Measurements from ENCODE around the gene DELE1. TPM values are rescaled to one million over a fixed set of nuclear protein-coding genes. Genes with fewer than 3 reads are reported as not detected.
A peak's percentile ranks its signal among the peaks of the same experiment; 100 is the strongest.
"Not testable (repeated sequence)": the region's sequence is repeated elsewhere in the genome, so short reads cannot be mapped to it uniquely, and the experiment has no call there.

Gene DELE1
- total RNA-seq, 1 experiment from 2014 or later, result 35.1 TPM

DNA sequence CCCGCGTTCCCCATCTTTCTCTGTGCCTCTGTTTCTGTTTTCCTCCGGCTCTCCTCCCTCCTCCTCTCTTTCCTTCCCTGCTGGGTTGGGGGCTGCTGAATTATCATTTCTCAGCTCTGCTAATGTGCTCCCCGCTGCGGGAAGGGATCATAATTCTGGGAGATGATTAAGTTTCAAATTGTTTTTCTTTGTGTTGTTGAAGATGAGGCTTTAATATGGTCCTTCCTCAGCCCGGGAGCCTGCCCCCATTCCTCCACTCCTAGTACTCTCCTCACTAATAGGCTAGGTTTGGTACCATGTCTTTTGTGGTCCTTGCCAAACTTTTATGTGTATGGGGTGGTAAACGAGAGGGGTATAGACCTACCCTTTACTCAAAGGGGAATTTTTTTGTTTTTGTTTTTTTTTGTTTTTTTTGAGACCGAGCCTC, 39.8 kb upstream of the DELE1 start:
- no TSS peak for BruUV-seq (replicated peaks)
- no peaks in the 10 kb centered on the region for H3K9me3 ChIP-seq (ENCODE audit: low read depth, low read length, poor library complexity, severe bottlenecking)
- TF ChIP-seq EZH2 (IDR thresholded peaks at IDR 0.05; ENCODE audit: borderline replicate concordance, low read depth, low read length, poor library complexity, severe bottlenecking) (no peak), CTCF (conservative IDR thresholded peaks at IDR 0.05; ENCODE audit: low read depth, low read length) (no peak)
- H3K36me3 ChIP-seq (ENCODE audit: insufficient read depth, low read length, poor library complexity, severe bottlenecking), result no peaks in the 10 kb centered on the region
- H3K4me3 ChIP-seq (ENCODE audit: low read depth, low read length, poor library complexity, severe bottlenecking), result no peak overlapping the region
- H3K27ac ChIP-seq (ENCODE audit: low read depth, low read length, poor library complexity, severe bottlenecking), result no peak overlapping the region
- peaks cover 52% of the 10 kb centered on the region for H3K27me3 ChIP-seq (replicated peaks; ENCODE audit: insufficient read depth, low read depth, low read length, poor library complexity)
- CTCF ChIA-PET, result no interaction called here
- POLR2A ChIA-PET (ENCODE audit: low non-redundant PET), result no interaction called here
- intact Hi-C loops (cut with micrococcal nuclease; ENCODE audit: unreplicated experiment), result loop anchor here (10.0 kb wide), 1 partner anchor 261 kb away; no protein-coding TSS in a partner anchor
- peaks cover 10% of the 10 kb centered on the region for H3K4me1 ChIP-seq (ENCODE audit: insufficient read depth, low read length, poor library complexity, severe bottlenecking)
- DNase-seq (ENCODE audit: low spot score), result no peak

GRCh38 chr5:141889282-141889871, 34.3 kb upstream of the DELE1 start:
- Histone ChIP-seq H3K4me1 (ENCODE audit: insufficient read depth, low read length, poor library complexity, severe bottlenecking) (no peaks in the 10 kb centered on the region), H3K27ac (ENCODE audit: low read depth, low read length, poor library complexity, severe bottlenecking) (no peak overlapping the region), H3K9me3 (ENCODE audit: low read depth, low read length, poor library complexity, severe bottlenecking) (no peaks in the 10 kb centered on the region), H3K27me3 (replicated peaks; ENCODE audit: insufficient read depth, low read depth, low read length, poor library complexity) (peaks cover 10% of the 10 kb centered on the region), H3K4me3 (ENCODE audit: low read depth, low read length, poor library complexity, severe bottlenecking) (no peak overlapping the region), H3K36me3 (ENCODE audit: insufficient read depth, low read length, poor library complexity, severe bottlenecking) (no peaks in the 10 kb centered on the region)
- TF ChIP-seq EZH2 (IDR thresholded peaks at IDR 0.05; ENCODE audit: borderline replicate concordance, low read depth, low read length, poor library complexity, severe bottlenecking) (no peak), CTCF (conservative IDR thresholded peaks at IDR 0.05; ENCODE audit: low read depth, low read length) (peak; percentile 52)
- intact Hi-C loops (cut with micrococcal nuclease; ENCODE audit: unreplicated experiment), result loop anchor here (2.0 to 10.0 kb wide), 2 partner anchors 71 to 255 kb away; no protein-coding TSS in a partner anchor
- CTCF ChIA-PET, result interaction anchor here (0.6 to 1.6 kb wide), 5 partner anchors 10 to 688 kb away, joined by 3 to 4 read pairs (median 3); no protein-coding TSS in a partner anchor
- BruUV-seq (replicated peaks), result no TSS peak
- no peak for DNase-seq (ENCODE audit: low spot score)
- POLR2A ChIA-PET (ENCODE audit: low non-redundant PET), result no interaction called here

DNA sequence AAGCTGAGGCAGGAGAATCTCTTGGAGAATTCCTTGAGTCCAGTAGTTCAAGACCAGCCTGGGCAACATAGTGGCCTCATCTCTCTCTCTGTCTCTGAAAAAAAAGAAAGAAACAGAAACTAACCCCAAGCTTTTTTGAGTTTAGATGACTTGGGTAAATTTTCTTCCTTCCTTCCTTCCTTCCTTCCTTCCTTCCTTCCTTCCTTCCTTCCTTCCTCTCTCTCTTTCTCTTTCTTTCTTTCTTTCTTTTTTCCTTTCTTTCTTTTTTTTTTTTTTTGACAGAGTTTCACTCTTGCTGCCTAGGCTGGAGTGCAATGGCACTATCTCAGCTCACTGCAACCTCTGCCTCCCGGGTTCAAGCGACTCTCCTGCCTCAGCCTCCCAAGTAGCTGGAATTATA, 33.2 kb upstream of the DELE1 start:
- CTCF ChIA-PET, result interaction anchor here (0.7 to 1.6 kb wide), 3 partner anchors 198 to 1423 kb away, joined by 3 to 4 read pairs (median 3); no protein-coding TSS in a partner anchor
- H3K27ac ChIP-seq (ENCODE audit: low read depth, low read length, poor library complexity, severe bottlenecking); H3K27me3 ChIP-seq (replicated peaks; ENCODE audit: insufficient read depth, low read depth, low read length, poor library complexity); H3K9me3 ChIP-seq (ENCODE audit: low read depth, low read length, poor library complexity, severe bottlenecking); H3K4me3 ChIP-seq (ENCODE audit: low read depth, low read length, poor library complexity, severe bottlenecking); intact Hi-C loops (cut with micrococcal nuclease; ENCODE audit: unreplicated experiment); H3K36me3 ChIP-seq (ENCODE audit: insufficient read depth, low read length, poor library complexity, severe bottlenecking); DNase-seq (ENCODE audit: low spot score); BruUV-seq (replicated peaks); H3K4me1 ChIP-seq (ENCODE audit: insufficient read depth, low read length, poor library complexity, severe bottlenecking): not testable (repeated sequence)
- POLR2A ChIA-PET (ENCODE audit: low non-redundant PET), result interaction anchor here (0.5 to 0.6 kb wide), 2 partner anchors 39 to 319 kb away, joined by 3 to 4 read pairs; no protein-coding TSS in a partner anchor

GRCh38 chr5:141897425-141897824, 26.2 kb upstream of the DELE1 start:
- H3K4me3 ChIP-seq (ENCODE audit: low read depth, low read length, poor library complexity, severe bottlenecking), result no peak overlapping the region
- H3K36me3 ChIP-seq (ENCODE audit: insufficient read depth, low read length, poor library complexity, severe bottlenecking), result no peaks in the 10 kb centered on the region
- CTCF ChIA-PET, result no interaction called here
- no TSS peak for BruUV-seq (replicated peaks)
- intact Hi-C loops (cut with micrococcal nuclease; ENCODE audit: unreplicated experiment), result no loop called here
- no peak overlapping the region for H3K27ac ChIP-seq (ENCODE audit: low read depth, low read length, poor library complexity, severe bottlenecking)
- TF ChIP-seq CTCF (conservative IDR thresholded peaks at IDR 0.05; ENCODE audit: low read depth, low read length) (no peak), EZH2 (IDR thresholded peaks at IDR 0.05; ENCODE audit: borderline replicate concordance, low read depth, low read length, poor library complexity, severe bottlenecking) (no peak)
- POLR2A ChIA-PET (ENCODE audit: low non-redundant PET), result no interaction called here
- no peaks in the 10 kb centered on the region for H3K4me1 ChIP-seq (ENCODE audit: insufficient read depth, low read length, poor library complexity, severe bottlenecking)
- H3K9me3 ChIP-seq (ENCODE audit: low read depth, low read length, poor library complexity, severe bottlenecking), result no peaks in the 10 kb centered on the region
- DNase-seq (ENCODE audit: low spot score), result no peak
- no peaks in the 10 kb centered on the region for H3K27me3 ChIP-seq (replicated peaks; ENCODE audit: insufficient read depth, low read depth, low read length, poor library complexity)
